H1 (cell line): ENCODE measurements around the gene SEC14L5. TPM values are rescaled to one million over a fixed set of nuclear protein-coding genes. Genes with fewer than 3 reads are reported as not detected.

Experiments
- BRCA1 ChIP-seq: IDR thresholded peaks from 2 replicates; pipeline ENCODE4 v1.6.1; 2012; ENCODE audit warnings: low read depth, low read length, improper control_type of control experiment
- EZH2 ChIP-seq: fragments of 200-600 bp; sonication (generic); IDR thresholded peaks from 2 replicates; pipeline ENCODE4 v1.7.1; 2012; ENCODE audit warnings: low read depth, mild to moderate bottlenecking, moderate library complexity, low read length, inconsistent platforms; ENCODE audit not compliant: severe bottlenecking
- GTF2F1 ChIP-seq: IDR thresholded peaks from 2 replicates; pipeline ENCODE4 v1.6.1; 2012; ENCODE audit warnings: low read depth, low read length, improper control_type of control experiment, borderline replicate concordance
- NRF1 ChIP-seq: IDR thresholded peaks from 2 replicates; pipeline ENCODE4 v1.6.1; 2011; ENCODE audit warnings: mild to moderate bottlenecking, low read depth, low read length, improper control_type of control experiment
- PHF8 ChIP-seq: fragments of 200-600 bp; sonication (generic); conservative IDR thresholded peaks from 2 replicates; pipeline ENCODE4 v1.7.1; 2012; ENCODE audit warnings: low read depth, mild to moderate bottlenecking, inconsistent platforms, low read length, moderate library complexity
- POU5F1 ChIP-seq: IDR thresholded peaks from 2 replicates; pipeline ENCODE4 v1.6.1; 2011; ENCODE audit warnings: low read depth, mild to moderate bottlenecking, low read length, moderate library complexity
- SIRT6 ChIP-seq: IDR thresholded peaks from one replicate; pipeline ENCODE4 v1.7.1; 2012; ENCODE audit warnings: low read length, inconsistent platforms
- TAF7 ChIP-seq: optimal IDR thresholded peaks from 2 replicates; pipeline ENCODE3; 2011; ENCODE audit warnings: low read depth, mild to moderate bottlenecking, inconsistent platforms, low read length, moderate library complexity, borderline replicate concordance
- TBP ChIP-seq: IDR thresholded peaks from 2 replicates; pipeline ENCODE4 v1.6.1; 2011; ENCODE audit warnings: low read depth, low read length, improper control_type of control experiment
- TEAD4 ChIP-seq: IDR thresholded peaks from 2 replicates; pipeline ENCODE4 v1.6.1; 2012; ENCODE audit warnings: low read depth, low read length, inconsistent platforms, mixed read lengths
- polyA plus RNA-seq, 7 experiments: library from polyadenylated mRNA; depleted of rRNA in 3 of 7; stranded (reverse) in 5 of 7; unstranded in 2 of 7; fragments of >200 nt in 5 of 7; fragments of 200-250 nt in 2 of 7; gene quantifications; 1 replicate in 5 of 7; 2 replicates in 1 of 7; 4 replicates in 1 of 7; pipeline versions ENCODE4 v1.2.1 to v1.2.3, GENCODE V29; 2011 to 2013; ENCODE audit warnings: missing spikeins in 2 of 7, mixed read lengths in 2 of 7
- total RNA-seq: library from RNA; stranded (reverse); fragmentation: NEBNext Ultra II Directional; extraction: Animal tissue kit (Norgen Biotek cat#: 25700); gene quantifications from 2 replicates; pipeline ENCODE4 v1.2.1, GENCODE V29; 2021

SEC14L5 gene
- total and polyA plus RNA-seq, 2 of the 8 experiments (the other 6 are each of a cell fraction or from before 2014, with no cell fraction given) = 1.9 to 3.0 TPM

DNA sequence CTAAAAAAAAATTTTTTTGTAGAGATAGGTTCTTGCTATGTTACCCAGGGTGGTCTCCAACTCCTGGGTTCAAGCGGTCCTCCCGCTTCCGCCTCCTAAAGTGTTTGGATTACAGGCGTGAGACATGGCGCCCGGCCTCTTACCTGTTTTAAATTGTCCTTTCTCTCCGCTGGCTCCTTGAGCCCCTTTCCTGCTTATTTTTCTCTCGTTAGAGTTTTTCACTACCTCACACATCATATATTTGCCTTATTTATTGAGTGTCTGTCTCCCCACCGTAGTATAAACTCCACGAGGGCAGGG, 760 bp upstream of the SEC14L5 start (continued):
- no peak for TF ChIP-seq NRF1
- no peak for TF ChIP-seq SIRT6
- TF ChIP-seq TEAD4 = no peak
- TF ChIP-seq PHF8 = no peak
- TF ChIP-seq BRCA1 = no peak
- TF ChIP-seq POU5F1 = no peak
- no peak for TF ChIP-seq GTF2F1
- TF ChIP-seq TAF7 = no peak
- no peak for TF ChIP-seq EZH2
- TF ChIP-seq TBP = no peak
